ENCODE results near the gene COL18A1.

DNA sequence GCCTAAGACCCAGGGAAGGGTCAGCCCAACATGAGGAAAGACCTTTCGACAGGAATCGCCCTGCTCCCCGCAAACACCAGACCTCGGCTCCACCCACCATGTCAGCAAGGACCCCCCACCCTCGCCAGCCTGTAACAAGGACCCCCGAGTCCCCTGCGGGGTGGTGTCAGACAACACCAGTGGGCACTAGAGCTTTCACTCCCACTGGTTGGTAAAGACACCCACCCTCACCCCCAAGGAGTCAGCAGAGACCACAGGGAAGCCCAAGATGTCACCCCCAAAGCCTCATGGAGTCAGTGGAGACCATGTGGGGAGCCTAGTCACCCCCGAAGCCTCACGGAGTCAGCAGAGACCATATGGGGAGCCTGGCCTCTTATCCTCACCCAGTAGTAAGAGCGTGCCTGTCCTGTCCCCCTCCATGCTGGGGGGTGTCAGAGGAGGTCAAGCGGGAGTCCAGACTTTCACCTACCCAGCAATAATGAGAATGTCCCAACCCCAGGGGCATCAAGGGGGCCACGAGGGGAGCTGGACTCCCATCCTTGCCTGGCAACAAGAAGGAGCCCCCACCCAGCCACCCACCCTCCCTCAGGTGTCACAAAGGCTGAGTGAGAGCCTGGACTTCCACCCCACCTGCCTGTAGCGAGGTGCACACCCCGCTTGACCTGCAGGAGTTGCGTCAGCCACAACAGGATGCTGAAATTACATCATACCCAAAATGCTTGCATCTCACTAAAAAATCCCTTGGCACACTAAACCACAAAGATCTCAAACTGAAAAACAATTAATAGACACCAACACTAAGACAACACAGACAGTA lies 112.5 kb downstream of the COL18A1 start:
- TF ChIP-seq RXRA (IDR thresholded peaks at IDR 0.05; ENCODE audit: borderline replicate concordance, low read depth) (no peak), RAD21 (IDR thresholded peaks at IDR 0.05; ENCODE audit: low read length) (no peak), REST (IDR thresholded peaks at IDR 0.05; ENCODE audit: low read depth, low read length) (no peak), EZH2phosphoT487 (IDR thresholded peaks at IDR 0.05; ENCODE audit: borderline replicate concordance, low read depth) (no peak), YY1 (IDR thresholded peaks at IDR 0.05; ENCODE audit: low read depth) (no peak), POLR2AphosphoS5 (IDR thresholded peaks at IDR 0.05; ENCODE audit: low read depth, low read length) (no peak)
- TF ChIP-seq, protein P1, sequence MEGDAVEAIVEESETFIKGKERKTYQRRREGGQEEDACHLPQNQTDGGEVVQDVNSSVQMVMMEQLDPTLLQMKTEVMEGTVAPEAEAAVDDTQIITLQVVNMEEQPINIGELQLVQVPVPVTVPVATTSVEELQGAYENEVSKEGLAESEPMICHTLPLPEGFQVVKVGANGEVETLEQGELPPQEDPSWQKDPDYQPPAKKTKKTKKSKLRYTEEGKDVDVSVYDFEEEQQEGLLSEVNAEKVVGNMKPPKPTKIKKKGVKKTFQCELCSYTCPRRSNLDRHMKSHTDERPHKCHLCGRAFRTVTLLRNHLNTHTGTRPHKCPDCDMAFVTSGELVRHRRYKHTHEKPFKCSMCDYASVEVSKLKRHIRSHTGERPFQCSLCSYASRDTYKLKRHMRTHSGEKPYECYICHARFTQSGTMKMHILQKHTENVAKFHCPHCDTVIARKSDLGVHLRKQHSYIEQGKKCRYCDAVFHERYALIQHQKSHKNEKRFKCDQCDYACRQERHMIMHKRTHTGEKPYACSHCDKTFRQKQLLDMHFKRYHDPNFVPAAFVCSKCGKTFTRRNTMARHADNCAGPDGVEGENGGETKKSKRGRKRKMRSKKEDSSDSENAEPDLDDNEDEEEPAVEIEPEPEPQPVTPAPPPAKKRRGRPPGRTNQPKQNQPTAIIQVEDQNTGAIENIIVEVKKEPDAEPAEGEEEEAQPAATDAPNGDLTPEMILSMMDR (IDR thresholded peaks at IDR 0.05) = no peak
- TF ChIP-seq, protein P2, sequence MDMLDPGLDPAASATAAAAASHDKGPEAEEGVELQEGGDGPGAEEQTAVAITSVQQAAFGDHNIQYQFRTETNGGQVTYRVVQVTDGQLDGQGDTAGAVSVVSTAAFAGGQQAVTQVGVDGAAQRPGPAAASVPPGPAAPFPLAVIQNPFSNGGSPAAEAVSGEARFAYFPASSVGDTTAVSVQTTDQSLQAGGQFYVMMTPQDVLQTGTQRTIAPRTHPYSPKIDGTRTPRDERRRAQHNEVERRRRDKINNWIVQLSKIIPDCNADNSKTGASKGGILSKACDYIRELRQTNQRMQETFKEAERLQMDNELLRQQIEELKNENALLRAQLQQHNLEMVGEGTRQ (IDR thresholded peaks at IDR 0.05; ENCODE audit: borderline replicate concordance, low read depth, low read length) = no peak
